ENCODE results near the gene SH3RF1. TPM values are rescaled to one million over a fixed set of nuclear protein-coding genes. Genes with fewer than 3 reads are reported as not detected.

SH3RF1 gene
- total RNA-seq, 1 experiment from 2014 or later, result 15.3 TPM

GRCh38 chr4:169099771-169100180 lies 171.0 kb downstream of the SH3RF1 start:
- H3K4ac ChIP-seq (ENCODE audit: low read depth, low read length), result no peak overlapping the region
- H3K27ac ChIP-seq (ENCODE audit: insufficient read length, low read depth, low read length), result no peak overlapping the region
- Mint-ChIP-seq H3K36me3 (ENCODE audit: insufficient read depth in 1 of 3, low read depth in 3 of 3) (peaks cover 10 to 30% (median 23%) of the 10 kb centered on the region in 3 experiments), H3K27me3 (ENCODE audit: low read depth) (no peaks in the 10 kb centered on the region), H3K4me3 (no peak overlapping the region), H3K9me3 (no peaks in the 10 kb centered on the region), H3K27ac (peak overlapping the region in 2 of 3 experiments; percentile 91 to 95; a peak in 2 of 7 replicates), H3K4me1 (peaks cover 34 to 37% of the 10 kb centered on the region in 2 experiments)
- H3K23ac ChIP-seq (ENCODE audit: insufficient read length, low read depth, low read length), result no peak overlapping the region
- H3K18ac ChIP-seq (ENCODE audit: insufficient read length, low read depth, low read length), result no peak overlapping the region
- WGBS (ENCODE audit: extremely low coverage, insufficient read length, low lambda C conversion rate), result no CpG with 5 or more reads among the region's 3 CpGs
- no peak overlapping the region for H4K8ac ChIP-seq (replicated peaks; ENCODE audit: insufficient read length, low read depth, low read length)
- H3K27me3 ChIP-seq (ENCODE audit: insufficient read depth, low read length), result no peaks in the 10 kb centered on the region
- H3K23me2 ChIP-seq (ENCODE audit: insufficient read length, low read depth, low read length, poor library complexity, severe bottlenecking), result no peaks in the 10 kb centered on the region
- H2AK5ac ChIP-seq (ENCODE audit: insufficient read length, low read length), result no peak overlapping the region
- no peak overlapping the region for H2BK20ac ChIP-seq (ENCODE audit: low read depth, low read length, poor library complexity, severe bottlenecking)
- no peak overlapping the region for H2BK5ac ChIP-seq (ENCODE audit: insufficient read length, low read length)
- no peak overlapping the region for H3K4me2 ChIP-seq (ENCODE audit: insufficient read depth, insufficient read length, low read length)
- H3K79me2 ChIP-seq (ENCODE audit: insufficient read depth, low read length), result no peaks in the 10 kb centered on the region
- H3K56ac ChIP-seq (ENCODE audit: insufficient read length, low read depth, low read length), result no peak overlapping the region
- H3K9me3 ChIP-seq (ENCODE audit: control insufficient read depth, low read depth, low read length), result no peaks in the 10 kb centered on the region
- H4K5ac ChIP-seq (ENCODE audit: insufficient read length, low read depth, low read length), result no peak overlapping the region
- no peak overlapping the region for H3T11ph ChIP-seq (ENCODE audit: low read length)
- no peak overlapping the region for H2BK15ac ChIP-seq (ENCODE audit: low read depth, low read length)
- no peak overlapping the region for H2BK12ac ChIP-seq (ENCODE audit: insufficient read length, low read depth, low read length)
- no peak for DNase-seq
- H4K91ac ChIP-seq (ENCODE audit: insufficient read length, low read depth, low read length), result no peak overlapping the region
- H4K20me1 ChIP-seq (ENCODE audit: control insufficient read depth, insufficient read depth, insufficient read length), result no peaks in the 10 kb centered on the region
- H3K14ac ChIP-seq (ENCODE audit: insufficient read depth, low read length), result no peak overlapping the region
- no peak overlapping the region for H2AFZ ChIP-seq (ENCODE audit: low read length)
- TF ChIP-seq CTCF (conservative IDR thresholded peaks at IDR 0.05), result no peak
- H3K4me1 ChIP-seq (ENCODE audit: insufficient read depth, low read length), result peaks cover 3% of the 10 kb centered on the region; the same call in 1 of the 2 replicates
- H2BK120ac ChIP-seq (ENCODE audit: low read depth, low read length, poor library complexity, severe bottlenecking), result no peak overlapping the region
- no peak overlapping the region for H3K9ac ChIP-seq (ENCODE audit: extremely low read depth, insufficient read length, low read length)
- H3K79me1 ChIP-seq (ENCODE audit: insufficient read depth, low read depth, low read length, poor library complexity, severe bottlenecking), result no peaks in the 10 kb centered on the region

Data from H9 (cell line).